Neuronal stem cell (in vitro differentiated cells): Measurements from ENCODE around the gene RGS11.

ENCODE experiments used
- DNase-seq: peaks from one replicate; pipeline ENCODE4 v3.0.0-alpha.2; 2013; ENCODE audit warnings: low spot score
- H2AFZ ChIP-seq: one replicate; pipeline ENCODE4 v1.6.1; 2013; ENCODE audit warnings: mild to moderate bottlenecking, low read length, inconsistent platforms
- H2AK5ac ChIP-seq: 2 replicates; pipeline ENCODE4 v1.6.1; 2013; ENCODE audit warnings: low read depth, mild to moderate bottlenecking, inconsistent platforms, low read length, moderate library complexity, mixed read lengths
- H2BK120ac ChIP-seq: 2 replicates; pipeline ENCODE4 v1.6.1; 2013; ENCODE audit warnings: low read depth, mild to moderate bottlenecking, inconsistent platforms, low read length, moderate library complexity, mixed read lengths
- H2BK12ac ChIP-seq: one replicate; pipeline ENCODE4 v1.6.1; 2013; ENCODE audit warnings: low read length, inconsistent platforms
- H2BK15ac ChIP-seq: 2 replicates; pipeline ENCODE4 v1.6.1; 2013; ENCODE audit warnings: mild to moderate bottlenecking, low read length, inconsistent platforms, mixed read lengths
- H2BK5ac ChIP-seq: one replicate; pipeline ENCODE4 v1.6.1; 2013; ENCODE audit warnings: inconsistent platforms, mild to moderate bottlenecking, low read length, moderate library complexity
- H3K14ac ChIP-seq: one replicate; pipeline ENCODE4 v1.6.1; 2013; ENCODE audit warnings: low read length, inconsistent platforms
- H3K18ac ChIP-seq: 2 replicates; pipeline ENCODE4 v1.6.1; 2013; ENCODE audit warnings: low read length, inconsistent platforms
- H3K23ac ChIP-seq: 2 replicates; pipeline ENCODE4 v1.6.1; 2013; ENCODE audit warnings: low read depth, mild to moderate bottlenecking, mixed read lengths, low read length, inconsistent platforms; ENCODE audit not compliant: poor library complexity
- H3K27ac ChIP-seq: replicated peaks from 3 replicates; pipeline ENCODE4 v1.5.1; 2013; ENCODE audit warnings: low read length, inconsistent platforms
- H3K27me3 ChIP-seq, 3 experiments: 2 replicates each; pipeline ENCODE4 v1.6.1; 2013; ENCODE audit warnings: low read length in 3 of 3, mild to moderate bottlenecking in 2 of 3, inconsistent platforms in 1 of 3, low read depth in 1 of 3, mixed read lengths in 1 of 3, moderate library complexity in 1 of 3; ENCODE audit not compliant: control insufficient read depth in 3 of 3, insufficient read depth in 3 of 3
- H3K36me3 ChIP-seq, 2 donors: replicated peaks in 1 of 2; 2 replicates each; pipeline ENCODE4 v1.6.1; 2013; ENCODE audit warnings: low read length in 2 of 2; ENCODE audit not compliant: control insufficient read depth in 2 of 2, insufficient read depth in 2 of 2
- H3K4ac ChIP-seq: 2 replicates; pipeline ENCODE4 v1.6.1; 2013; ENCODE audit warnings: inconsistent platforms, mild to moderate bottlenecking, low read length, moderate library complexity
- H3K4me1 ChIP-seq, 2 donors: 1 replicate in 1 of 2; 2 replicates in 1 of 2; pipeline ENCODE4 v1.6.1; 2013; ENCODE audit warnings: low read length in 2 of 2, low read depth in 1 of 2; ENCODE audit not compliant: control insufficient read depth in 2 of 2, insufficient read depth in 1 of 2
- H3K4me2 ChIP-seq: one replicate; pipeline ENCODE4 v1.6.1; 2013; ENCODE audit warnings: mild to moderate bottlenecking, low read length, inconsistent platforms; ENCODE audit not compliant: insufficient read depth, poor library complexity, severe bottlenecking
- H3K4me3 ChIP-seq, 2 donors: 2 replicates each; pipeline ENCODE4 v1.5.1; 2013; ENCODE audit warnings: low read length in 2 of 2, mild to moderate bottlenecking in 2 of 2, inconsistent platforms in 1 of 2, moderate library complexity in 1 of 2
- H3K79me1 ChIP-seq: one replicate; pipeline ENCODE4 v1.6.1; 2013; ENCODE audit warnings: low read depth, mild to moderate bottlenecking, inconsistent platforms, low read length, moderate library complexity
- H3K9ac ChIP-seq: one replicate; pipeline ENCODE4 v1.6.1; 2013; ENCODE audit warnings: mild to moderate bottlenecking, low read depth, low read length, inconsistent platforms; ENCODE audit not compliant: poor library complexity
- H3K9me3 ChIP-seq, 2 donors: replicated peaks in 1 of 2; 2 replicates each; pipeline versions ENCODE3 to v1.6.1; 2013; ENCODE audit warnings: low read length in 2 of 2, mild to moderate bottlenecking in 2 of 2, inconsistent platforms in 1 of 2, low read depth in 1 of 2, mixed read lengths in 1 of 2, moderate library complexity in 1 of 2; ENCODE audit not compliant: control insufficient read depth in 2 of 2, insufficient read depth in 1 of 2
- H4K8ac ChIP-seq: one replicate; pipeline ENCODE4 v1.6.1; 2013; ENCODE audit warnings: low read depth, mild to moderate bottlenecking, inconsistent platforms, low read length, moderate library complexity
- H4K91ac ChIP-seq: one replicate; pipeline ENCODE4 v1.6.1; 2013; ENCODE audit warnings: low read length, low read depth, mild to moderate bottlenecking, inconsistent platforms; ENCODE audit not compliant: poor library complexity
- WGBS, 2 donors: extraction: QIAGEN DNeasy Blood & Tissue Kit; methylation state at CpG; one replicate each; pipeline ENCODE4 v1.1.7; 2013; ENCODE audit warnings: missing lambda C conversion rate in 2 of 2, mixed read lengths in 1 of 2; ENCODE audit not compliant: insufficient read length in 2 of 2, insufficient replicate concordance in 1 of 2; ENCODE audit errors: extremely low coverage in 2 of 2; 5-methylcytosine and 5-hydroxymethylcytosine counted together

The RGS11 gene

DNA sequence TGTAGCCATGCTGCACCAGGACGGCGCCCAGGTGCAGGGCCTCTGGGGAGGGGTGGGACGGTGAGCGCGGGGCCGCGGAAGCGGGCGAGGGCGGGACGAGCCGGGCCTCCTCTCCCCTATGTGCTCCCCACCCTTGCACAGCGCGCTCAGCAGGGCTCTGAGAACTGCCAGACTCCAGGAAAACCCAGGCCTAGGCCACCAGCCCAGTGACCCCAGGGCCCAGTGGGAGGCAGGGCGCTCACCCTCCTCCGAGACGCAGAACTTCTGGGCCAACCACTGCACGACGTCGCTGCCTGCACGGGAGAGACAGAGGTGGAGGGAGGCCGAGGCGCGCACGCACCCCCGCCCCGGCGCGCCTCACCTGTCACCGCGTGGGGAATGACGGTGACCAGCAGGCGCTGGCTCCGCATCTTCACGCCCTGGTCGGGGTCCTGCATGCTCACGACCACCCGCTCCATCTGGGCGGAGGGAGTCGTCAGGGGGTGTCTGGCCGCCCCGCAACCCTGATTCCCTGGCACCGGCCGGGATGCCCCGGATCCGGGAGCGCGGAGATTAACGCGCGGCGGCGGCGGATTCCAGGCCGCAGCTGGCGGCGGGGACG lies 603 bp downstream of the RGS11 start:
- Histone ChIP-seq H2BK5ac (peak overlapping the region; percentile 75), H3K27me3 (peaks cover 5 to 61% (median 43%) of the 10 kb centered on the region in 3 experiments), H3K23ac (peak overlapping the region; percentile 34), H3K4me1 (peaks cover 5 to 6% of the 10 kb centered on the region in 2 donors), H4K8ac (no peak overlapping the region), H2BK12ac (no peak overlapping the region), H2BK120ac (no peak overlapping the region), H4K91ac (no peak overlapping the region), H3K27ac (no peak overlapping the region), H2BK15ac (no peak overlapping the region), H3K18ac (peak overlapping the region; percentile 38), H3K4me3 (peak overlapping the region; percentile 35 to 82), H3K9me3 (no peaks in the 10 kb centered on the region), H3K79me1 (no peaks in the 10 kb centered on the region), H3K36me3 (no peaks in the 10 kb centered on the region), H3K14ac (no peak overlapping the region), H3K4ac (no peak overlapping the region), H2AFZ (peak overlapping the region; percentile 89), H2AK5ac (peak overlapping the region; percentile 84), H3K9ac (peak overlapping the region; percentile 90), H3K4me2 (peak overlapping the region; percentile 94)
- WGBS, 2 donors, result no CpG with 5 or more reads among the region's 58 CpGs
- no peak for DNase-seq

DNA sequence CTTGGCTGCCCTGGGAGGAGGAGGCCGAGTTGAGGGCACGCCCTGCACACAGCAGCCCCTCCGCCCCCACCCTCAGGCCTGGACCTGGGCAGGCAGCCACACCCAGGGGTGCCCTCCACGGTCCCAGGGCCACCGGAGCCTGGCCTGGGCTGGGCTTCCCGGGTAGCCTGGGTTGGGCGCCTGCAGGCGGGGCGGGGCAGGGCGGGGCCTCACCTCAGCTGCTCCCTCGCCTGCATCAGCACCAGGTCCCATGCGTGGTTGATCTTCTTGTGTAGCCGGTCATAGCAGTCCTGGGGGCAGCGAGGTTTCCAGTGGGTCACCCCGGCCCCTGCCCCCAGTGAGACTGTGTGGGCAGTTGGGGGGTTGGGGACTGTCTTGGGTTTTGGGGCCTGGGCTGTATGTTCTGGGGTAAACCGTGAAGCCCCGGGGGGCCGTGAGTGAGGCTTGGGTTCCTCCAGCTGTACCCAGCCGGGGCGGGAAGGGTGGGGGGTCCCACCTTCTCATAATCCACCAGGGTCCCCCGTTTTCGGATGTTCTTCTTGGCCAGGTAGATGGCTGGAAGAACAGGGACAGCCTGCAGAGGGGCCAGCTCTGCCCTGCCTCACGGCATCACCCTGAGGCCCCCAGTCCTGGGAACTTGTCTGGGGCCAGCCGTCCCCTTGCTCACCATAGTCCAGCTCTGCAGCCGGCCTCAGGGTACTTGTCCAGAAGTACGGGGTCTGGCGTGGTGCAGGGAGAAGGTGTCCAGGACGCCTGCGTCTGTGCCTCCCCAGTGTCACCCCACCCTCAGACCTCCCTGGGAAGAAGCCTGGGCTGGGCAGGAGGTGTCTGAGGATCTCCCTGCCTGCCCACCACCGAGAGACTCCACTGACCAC lies 2.0 kb downstream of the RGS11 start:
- Histone ChIP-seq H2BK15ac (peak overlapping the region; percentile 67), H3K4me1 (peaks cover 5 to 6% of the 10 kb centered on the region in 2 donors), H4K91ac (no peak overlapping the region), H2AFZ (no peak overlapping the region), H3K18ac (no peak overlapping the region), H2BK12ac (no peak overlapping the region), H4K8ac (no peak overlapping the region), H2BK120ac (no peak overlapping the region), H3K23ac (peak overlapping the region; percentile 73), H2BK5ac (no peak overlapping the region), H3K79me1 (no peaks in the 10 kb centered on the region), H3K9ac (no peak overlapping the region), H3K27ac (no peak overlapping the region), H3K14ac (no peak overlapping the region), H3K9me3 (no peaks in the 10 kb centered on the region), H2AK5ac (peak overlapping the region; percentile 99), H3K4me2 (no peak overlapping the region), H3K4me3 (no peak overlapping the region), H3K4ac (no peak overlapping the region), H3K27me3 (peaks cover 3 to 47% (median 30%) of the 10 kb centered on the region in 3 experiments), H3K36me3 (no peaks in the 10 kb centered on the region)
- no CpG with 5 or more reads among the region's 30 CpGs for WGBS, 2 donors
- DNase-seq, result no peak

DNA sequence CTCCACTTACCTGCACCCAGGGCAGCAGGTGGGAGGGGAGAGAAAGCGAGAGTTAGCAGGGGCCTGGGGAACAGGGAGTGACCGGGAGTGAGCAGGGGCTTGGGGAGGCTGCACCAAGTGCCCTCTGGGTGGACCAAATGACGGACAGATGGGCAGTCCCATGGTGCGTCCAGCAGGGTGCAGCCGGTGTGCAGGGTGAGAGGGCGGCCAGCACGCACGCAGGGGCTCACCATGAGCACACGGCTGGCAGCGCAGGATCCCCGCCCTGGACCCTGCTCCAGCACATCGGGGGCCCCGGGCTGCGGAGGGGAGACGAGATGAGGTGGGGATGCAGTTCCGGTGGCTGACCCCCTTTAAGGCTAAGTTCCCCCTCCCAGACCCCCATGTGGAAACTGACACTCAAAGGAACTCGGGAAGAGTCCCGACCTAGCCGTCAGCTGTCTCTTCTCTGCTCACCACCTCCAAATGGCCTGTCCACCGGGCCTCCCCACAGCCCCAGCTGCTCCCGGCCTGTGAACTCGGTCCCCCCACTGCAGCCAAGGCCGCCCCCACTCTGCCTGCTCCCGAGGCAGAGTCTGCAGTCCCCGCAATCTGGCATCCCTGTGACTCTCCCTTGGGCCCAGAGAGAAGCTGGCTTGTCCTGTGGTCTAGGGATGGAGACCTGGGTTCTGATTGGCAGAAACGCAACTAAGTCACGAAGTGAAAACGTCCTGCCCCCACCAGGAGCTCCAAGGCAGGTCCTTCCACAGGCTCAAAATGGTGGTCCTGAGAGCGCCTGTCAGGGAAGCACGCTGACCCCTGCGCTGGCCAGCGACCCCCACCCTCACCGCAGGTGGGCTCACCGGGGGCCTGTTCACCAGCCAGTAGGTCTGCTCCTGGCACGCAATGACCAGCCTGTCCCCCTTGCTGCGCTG lies 2.9 kb downstream of the RGS11 start:
- Histone ChIP-seq H2BK120ac (no peak overlapping the region), H4K8ac (no peak overlapping the region), H3K14ac (no peak overlapping the region), H2BK15ac (peak overlapping the region; percentile 67), H2BK5ac (no peak overlapping the region), H3K27me3 (peaks cover 3 to 41% (median 24%) of the 10 kb centered on the region in 3 experiments), H3K4me3 (no peak overlapping the region), H3K9me3 (no peaks in the 10 kb centered on the region), H3K4ac (peak overlapping the region; percentile 37), H3K36me3 (no peaks in the 10 kb centered on the region), H3K9ac (no peak overlapping the region), H3K23ac (peak overlapping the region; percentile 73), H3K18ac (peak overlapping the region; percentile 76), H2AK5ac (peak overlapping the region; percentile 99), H3K27ac (no peak overlapping the region), H2BK12ac (peak overlapping the region; percentile 84), H3K79me1 (peaks cover 2% of the 10 kb centered on the region), H3K4me2 (no peak overlapping the region), H3K4me1 (peaks cover 6 to 7% of the 10 kb centered on the region in 2 donors), H4K91ac (no peak overlapping the region), H2AFZ (no peak overlapping the region)
- DNase-seq, result no peak
- WGBS, 2 donors, result no CpG with 5 or more reads among the region's 36 CpGs
